GM19467 (cell line): ENCODE data around the gene SACS.

ENCODE experiments used
- ATAC-seq: cut with Tn5 transposase; IDR thresholded peaks from one replicate; pipeline ENCODE4 v1.9.1; 2021; ENCODE audit warnings: mild to moderate bottlenecking, moderate library complexity; ENCODE audit not compliant: unreplicated experiment

SACS gene

DNA sequence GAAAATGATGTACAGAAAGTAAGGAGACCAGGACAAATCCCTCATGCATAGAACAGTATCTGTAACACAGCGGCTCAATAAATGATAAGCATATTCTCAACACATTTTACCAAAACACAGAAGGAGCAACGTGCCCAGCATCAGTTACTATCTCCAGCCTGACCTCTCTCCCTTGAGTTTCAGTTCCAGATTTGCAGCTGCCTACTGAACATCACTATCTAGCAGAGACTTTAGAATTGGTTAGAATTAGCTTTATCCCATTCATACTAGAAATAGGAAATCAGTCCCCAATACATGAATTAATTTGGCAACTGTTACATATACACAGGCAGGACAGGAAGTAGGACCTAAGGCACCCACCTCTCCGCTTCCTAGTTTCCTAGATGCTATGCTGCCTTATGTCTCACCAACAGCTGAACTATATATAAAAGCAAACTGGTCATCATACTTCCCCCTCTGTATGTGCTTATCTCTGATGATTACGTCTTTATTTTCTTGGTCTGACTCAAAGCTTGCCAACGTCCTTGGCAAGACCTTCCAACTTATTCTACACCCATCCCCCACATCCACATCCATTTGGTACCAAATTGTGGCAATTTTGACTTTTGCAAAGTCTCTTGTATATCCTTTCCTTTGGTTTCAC, 61.1 kb downstream of the SACS start:
- no peak for ATAC-seq

DNA sequence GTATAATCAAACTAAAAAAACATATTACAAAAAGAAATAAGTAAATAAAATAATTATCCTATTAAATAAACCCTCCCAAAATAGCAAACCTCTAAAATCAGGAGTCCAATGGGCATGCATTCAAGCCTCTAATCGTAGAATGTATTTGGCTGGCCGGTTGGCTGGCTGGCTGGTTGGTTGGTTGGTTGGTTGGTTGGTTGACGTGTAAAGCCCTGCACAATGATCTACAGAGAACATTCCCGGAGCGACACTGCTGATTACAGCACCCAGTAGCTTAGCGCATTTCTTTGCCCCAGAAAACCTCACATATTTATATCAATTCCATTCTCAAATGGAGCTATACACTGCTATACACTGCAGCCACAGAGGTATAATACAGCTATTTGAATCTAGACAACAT, 65.6 kb downstream of the SACS start:
- no peak for ATAC-seq

DNA sequence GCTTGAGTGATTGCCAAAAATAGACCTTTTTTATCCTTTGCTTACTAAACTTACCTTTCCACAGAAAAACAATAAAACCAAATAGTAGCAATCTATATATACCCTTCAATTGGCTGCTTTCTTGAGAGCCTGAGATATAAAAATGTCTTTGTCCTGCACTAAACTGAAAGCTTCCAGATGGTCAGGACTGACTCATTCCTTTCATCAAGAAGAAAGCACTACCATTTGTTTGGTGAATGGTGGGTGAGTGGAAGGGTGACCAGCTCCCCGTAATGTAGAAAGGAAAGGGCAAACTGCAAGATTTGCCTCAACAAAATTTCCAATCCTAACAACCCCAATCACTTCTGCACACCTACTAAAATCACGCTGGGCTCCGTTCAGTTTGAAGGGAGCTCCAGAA, 67.8 kb downstream of the SACS start:
- no peak for ATAC-seq

DNA sequence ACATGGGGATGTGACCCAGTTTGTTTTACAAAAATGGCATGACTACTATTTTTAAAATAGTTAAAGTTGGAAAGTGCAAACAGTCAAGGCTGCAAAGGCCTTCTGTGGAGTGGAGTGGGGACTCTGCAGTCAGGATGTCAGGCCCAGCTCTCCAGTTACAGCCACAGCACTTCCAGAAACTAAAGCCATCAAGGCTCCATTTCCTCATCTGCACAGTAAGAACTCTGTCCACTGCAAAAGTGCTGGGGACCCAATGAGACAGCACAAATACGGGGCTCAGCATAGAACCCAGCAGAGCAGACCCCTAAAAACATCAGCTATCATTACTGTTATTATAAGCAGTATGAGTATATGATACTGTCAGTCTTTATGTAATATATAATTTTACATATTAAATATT, 73.6 kb downstream of the SACS start:
- no peak for ATAC-seq

DNA sequence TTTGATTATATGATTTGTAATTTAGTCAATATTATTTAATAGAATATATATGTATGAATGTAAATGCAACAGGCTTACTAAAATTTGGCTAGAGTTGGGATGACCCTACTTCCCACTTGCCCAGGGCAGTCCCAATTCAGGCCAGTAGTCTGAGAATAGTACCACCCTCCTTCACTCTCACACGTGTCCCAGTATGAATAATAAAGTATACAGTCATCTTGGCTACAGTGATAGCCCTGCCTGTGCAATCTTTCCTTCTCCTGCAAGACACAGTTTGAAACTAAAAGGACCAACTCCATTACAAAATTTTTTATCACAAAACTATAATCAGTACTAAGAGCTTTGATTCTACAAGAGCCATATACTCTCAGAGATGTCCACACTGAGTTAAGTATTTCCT, 76.2 kb downstream of the SACS start:
- no peak for ATAC-seq

DNA sequence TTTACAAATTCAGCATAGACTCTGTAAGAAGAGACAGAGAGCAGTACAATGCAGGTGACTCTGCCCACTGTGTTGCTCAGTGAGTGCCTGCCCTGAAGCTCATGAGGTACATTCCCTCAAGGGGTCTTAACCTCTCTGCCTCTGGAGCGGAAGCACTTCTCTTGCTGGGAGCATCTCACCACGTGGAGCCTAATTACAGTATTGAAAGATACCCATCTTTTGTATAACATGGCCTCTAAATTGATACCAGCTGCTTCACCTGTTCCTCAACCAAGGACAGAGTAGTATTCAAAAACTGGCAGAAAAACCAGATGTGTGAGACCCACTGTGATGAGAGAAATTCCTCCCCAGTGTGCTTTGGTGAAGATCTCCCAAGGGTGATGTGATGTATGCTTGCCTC, 77.1 kb downstream of the SACS start:
- no peak for ATAC-seq

DNA sequence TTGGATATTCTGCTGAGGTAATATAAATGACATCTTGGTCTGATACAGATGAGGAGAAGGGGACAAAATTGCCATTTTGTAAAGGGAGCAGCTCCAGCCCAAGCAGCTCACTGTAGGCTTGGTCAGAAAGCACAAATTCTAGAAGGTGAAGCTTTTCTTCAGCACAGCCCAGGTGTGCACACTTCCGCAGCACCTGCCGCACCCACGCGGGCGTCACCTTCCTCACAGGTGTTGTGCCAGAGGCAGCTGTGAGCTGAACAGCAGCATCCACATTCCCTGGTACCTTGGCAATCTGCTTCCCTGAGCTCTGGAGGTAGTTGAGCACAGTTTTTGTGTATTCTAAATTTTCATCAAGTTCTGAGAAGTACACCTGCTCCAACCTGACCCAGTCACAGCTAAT, 79.0 kb downstream of the SACS start:
- ATAC-seq: no peak

DNA sequence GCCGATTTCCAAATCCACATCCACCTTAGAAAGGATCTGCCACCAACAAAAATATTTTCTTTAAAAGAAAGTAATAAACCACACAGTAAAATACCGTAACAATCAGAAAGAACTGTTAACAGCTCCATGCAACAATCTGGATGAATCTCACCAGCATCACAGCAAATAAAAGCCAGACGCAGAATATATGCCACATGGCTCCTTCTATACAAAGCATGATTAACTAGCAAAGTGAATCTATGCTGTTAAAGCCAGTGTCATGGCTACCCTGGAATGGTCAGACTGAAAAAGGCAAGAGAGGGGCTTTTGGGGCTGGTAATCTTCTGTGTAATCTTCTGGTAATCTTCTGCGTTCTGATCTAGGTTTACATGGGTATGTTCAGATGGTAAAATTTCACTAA, 81.3 kb downstream of the SACS start:
- no peak for ATAC-seq

DNA sequence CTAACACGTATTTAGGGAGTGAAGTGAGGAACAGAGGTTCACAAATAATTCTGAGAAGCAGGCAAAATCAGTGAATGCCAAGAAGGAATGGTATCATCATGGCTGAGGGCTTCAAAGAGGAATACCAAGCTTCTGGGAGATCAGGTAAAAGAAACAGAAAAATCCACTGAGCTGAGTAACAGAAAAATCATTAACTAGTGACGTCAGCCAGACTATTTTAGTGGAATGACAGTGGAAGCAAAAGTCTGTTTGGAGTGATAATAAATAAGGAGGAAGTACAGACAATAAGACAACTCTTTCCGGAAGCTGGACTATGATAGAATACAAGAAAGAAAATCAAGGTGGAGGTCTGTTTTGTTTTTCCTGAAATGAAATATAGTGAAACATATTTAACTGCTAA, 83.5 kb downstream of the SACS start:
- ATAC-seq: no peak

DNA sequence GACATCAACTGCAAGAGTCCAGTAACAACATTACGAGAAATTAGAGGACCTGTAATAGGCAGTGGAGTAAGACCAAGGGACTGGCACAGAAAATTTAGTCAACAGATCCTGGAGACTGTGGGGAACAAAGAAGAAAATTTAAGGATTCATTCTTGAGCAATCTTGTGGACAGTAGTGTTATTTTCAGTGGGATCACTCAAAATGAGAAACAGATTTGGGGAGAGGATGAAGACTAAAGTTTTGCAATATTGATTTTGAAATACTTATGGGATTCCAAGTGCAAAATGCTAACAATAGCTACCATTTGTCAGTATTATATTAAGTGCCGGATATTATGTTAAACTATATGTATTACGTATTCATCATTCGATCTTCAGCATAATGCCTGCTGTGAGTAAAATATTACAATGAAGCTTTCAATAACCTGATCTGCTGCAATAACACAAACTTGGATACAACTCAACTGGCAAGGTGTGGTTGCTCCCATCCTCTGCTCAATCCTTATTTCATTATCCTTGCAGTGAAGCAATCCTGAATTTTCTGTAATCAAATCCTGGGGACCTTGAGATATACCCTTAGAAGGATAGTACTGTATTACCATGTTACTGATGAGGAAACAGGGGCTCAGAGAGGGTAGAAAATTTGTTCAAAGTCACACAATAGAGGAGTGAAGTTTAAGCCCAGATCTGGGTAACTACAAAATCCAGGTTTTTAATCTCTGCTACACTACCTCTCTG, 84.2 kb downstream of the SACS start:
- ATAC-seq: no peak

DNA sequence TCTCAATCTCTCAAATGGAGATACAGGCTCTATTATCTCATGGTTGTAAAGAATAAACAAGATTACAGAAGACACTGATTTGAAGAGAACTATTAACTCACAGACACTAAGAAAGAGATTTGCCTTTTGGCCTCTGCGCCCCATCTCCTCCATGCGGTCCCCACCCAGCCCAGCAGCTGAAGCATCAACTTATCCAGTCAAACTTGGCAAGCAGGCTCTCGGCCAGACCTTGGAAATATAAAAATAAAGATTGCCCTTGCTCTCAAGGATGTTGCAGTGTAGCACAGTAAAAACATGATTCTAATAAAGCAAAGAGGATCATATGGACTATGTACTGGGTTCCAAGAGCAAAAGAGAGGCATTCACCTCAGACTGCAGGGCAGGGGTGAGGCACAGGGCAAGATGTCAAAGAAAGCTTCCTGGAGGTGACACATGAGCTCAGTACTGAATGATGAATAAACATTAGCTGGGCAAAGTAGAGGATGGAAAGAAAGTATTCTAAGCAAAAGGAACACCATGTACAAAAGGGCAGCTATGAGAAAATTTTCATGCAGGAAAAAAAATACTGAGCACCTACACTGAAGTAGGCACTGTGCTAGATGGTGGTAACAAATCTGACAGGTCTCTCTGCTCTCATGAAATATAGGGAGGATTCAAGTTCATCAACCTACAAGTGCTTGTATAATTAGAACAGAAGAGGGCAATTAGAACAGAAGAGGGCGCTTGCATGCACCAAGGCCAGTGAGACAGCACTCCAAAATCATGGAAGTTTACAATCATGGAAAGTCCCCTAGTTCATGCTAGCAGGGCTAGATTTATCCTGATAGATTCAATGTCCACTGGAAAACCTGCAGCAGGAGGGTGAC, 85.0 kb downstream of the SACS start:
- ATAC-seq: no peak

DNA sequence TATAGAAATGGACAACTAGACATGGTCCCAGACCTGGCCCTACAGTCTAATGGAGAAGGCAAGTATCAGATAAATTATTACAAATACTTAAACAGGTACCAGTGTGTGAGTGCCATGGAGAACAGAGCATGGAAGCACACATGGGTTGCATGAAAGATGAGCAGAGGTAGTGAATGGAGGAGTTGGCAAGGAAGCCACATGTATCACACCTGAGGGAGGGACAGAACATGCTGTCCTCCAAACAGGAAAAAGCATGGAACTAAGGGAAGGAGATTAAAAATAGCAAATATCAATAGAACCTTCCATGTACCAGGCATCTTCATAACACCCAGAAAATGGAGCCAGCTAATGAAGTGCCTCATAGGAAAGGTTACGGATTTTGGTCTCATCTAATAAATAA, 85.9 kb downstream of the SACS start:
- ATAC-seq: no peak

DNA sequence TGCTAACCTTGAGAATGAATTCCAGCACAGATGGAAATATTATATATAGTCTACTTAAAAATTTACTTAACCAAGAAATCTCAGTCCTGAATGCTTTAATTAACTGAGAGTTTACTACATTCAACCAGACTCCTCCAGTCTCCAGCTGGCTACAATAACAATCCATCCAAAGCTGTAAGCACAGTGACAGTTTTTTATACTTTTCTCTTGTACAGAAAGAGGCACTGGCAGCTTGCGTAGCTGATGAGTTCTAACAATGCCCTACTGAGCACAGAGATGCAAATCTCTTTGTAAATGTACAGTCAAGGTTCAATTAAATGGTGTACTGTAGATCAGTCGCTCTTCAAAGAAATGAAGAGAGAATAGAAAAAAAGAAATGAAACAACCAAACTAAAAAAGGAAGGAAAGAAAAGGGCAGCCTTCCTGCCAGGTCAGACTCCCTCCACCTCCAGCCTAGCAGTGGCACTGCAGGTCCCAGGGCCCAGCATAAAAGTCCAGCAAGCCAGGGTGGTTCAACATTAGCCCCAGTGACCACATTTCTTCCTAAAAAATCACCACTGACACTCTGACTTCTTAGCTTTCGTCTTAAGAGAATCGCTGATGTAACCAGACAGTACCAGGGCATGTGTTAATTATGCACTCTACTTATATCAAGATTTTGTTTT, 88.4 kb downstream of the SACS start:
- no peak for ATAC-seq

DNA sequence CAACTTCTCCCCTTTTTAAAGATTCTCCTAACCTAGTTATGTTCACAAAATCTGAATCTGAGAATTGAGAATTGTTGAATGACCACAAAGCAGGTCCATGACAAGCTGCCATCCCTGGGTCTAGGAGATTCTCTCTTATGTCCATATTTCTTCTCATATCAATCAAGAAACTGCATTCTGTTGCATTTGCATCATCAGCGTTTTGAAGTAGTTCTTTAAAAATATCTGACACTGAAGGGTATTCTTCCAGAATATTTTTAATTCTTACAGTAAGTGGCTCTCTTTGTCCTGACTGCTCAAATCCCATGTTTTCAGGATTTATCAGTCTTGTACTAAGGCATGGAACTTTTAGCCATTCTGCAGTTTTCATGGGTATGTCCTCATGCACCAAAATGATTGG, 94.3 kb downstream of the SACS start:
- no peak for ATAC-seq

DNA sequence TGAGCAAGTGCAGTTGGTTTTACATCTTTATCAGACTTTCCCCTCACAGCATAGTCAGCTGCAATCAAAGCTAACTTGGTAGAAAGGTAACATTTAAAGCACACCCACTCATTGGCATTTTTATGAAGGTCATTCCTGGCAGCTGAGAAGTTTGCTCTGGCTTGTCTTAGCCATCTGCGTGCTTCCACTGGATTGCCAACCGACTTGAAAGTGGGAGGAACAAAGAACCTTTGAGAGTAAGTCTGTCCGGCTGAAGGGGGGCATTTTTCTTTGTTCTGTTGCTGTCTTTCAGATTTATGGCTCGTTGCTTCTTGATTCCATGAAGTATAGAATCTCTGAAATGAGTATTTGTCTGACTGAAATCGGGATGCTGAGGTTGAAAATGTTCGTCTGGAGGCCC, 103.1 kb downstream of the SACS start:
- ATAC-seq: no peak

DNA sequence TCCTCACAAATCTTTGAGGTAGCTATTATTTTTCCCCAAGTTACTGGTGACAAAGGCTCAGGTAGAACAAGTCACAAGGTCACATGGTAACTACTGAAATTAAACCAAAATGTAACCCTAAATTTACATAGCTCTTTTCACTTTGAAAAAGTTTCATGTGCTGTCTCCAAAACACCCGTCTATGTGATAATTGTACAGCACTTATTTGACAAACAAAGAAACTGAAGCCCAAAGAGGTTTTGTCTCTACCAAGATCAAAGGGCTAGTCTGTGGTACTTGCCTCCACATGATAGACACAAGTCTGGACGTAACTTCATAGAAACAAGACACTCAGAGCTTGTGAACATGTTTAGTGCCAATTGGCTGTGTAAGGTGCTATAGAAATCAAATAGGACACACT, 108.3 kb downstream of the SACS start:
- no peak for ATAC-seq

DNA sequence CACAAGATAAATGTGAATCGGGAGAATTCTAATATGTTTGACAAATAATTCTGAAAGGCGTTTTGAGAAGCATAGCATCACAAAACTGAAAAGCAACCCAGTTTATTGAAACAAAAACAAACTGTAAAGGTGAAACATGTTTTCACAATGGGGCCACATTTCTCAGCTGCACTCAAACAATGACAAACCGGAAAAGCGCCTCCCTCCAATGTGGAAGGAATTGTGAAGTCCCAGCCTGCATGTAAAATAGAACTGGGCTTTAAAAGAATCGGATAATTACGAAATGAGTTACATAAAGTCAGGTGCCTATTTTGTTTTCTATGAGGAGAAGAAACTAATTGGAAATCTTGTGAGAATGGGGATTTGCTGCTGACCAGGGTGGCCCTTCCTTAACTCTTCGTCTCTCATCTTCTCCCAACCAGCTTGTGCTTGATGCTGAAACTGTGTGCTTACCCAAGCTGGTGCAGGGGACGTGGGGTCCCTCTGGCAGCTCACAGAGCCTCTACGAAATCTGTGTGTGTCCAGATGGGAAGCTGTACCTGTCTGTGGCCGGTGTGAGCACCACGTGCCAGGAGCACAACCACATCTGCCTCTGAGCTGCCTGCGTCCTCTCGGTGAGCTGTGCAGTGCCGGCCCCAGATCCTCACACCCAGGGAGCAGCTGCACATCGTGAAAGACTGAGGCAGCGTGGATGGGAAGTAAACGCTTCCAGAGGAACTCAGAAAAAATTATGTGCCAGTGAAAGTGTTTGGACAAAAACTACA, 109.4 kb downstream of the SACS start:
- ATAC-seq: no peak

DNA sequence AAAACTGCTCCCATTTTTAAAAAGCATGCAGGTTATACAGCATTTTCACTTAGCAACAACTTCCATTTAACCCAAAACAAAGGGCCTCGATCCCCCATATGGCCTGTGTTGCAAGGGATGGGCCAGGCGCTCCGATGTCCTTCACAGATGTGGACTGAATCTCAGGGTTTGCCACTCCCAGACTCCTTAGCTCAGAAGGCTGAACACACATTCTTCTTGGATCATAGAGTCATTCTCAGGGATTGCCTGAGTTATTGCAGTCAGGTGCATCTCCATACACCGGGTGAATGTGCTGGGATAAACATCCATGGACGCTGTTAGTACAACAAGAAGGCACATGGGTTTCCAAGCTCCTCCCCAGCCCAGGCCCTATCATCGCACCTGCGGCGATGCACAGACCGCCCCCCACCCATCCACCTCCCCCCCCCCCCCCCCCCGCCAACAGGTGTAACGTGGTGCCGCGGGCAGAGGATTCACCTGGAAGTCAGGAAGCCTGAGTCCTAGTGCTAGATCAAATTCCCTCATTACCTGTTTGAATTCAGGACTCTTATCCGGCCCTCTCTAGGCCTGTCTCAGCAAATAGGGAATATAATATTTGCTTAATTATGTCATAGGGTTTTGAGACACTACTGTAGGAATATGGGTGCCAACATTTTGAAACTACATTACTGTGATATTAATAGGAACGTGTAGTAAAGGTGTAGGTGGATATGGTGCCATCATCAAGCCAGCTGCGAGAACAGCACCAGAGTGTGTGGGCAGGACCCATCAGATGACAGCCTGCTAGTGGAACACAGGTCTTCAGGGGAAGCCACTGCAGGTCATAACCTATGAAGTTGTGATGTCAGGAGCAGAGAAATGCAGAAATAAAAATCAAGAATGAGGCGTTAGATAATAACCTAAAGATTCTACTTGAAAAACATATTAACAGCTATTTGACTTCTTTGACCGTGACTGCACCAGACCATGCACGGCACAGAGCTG, 110.9 kb downstream of the SACS start:
- ATAC-seq: no peak

DNA sequence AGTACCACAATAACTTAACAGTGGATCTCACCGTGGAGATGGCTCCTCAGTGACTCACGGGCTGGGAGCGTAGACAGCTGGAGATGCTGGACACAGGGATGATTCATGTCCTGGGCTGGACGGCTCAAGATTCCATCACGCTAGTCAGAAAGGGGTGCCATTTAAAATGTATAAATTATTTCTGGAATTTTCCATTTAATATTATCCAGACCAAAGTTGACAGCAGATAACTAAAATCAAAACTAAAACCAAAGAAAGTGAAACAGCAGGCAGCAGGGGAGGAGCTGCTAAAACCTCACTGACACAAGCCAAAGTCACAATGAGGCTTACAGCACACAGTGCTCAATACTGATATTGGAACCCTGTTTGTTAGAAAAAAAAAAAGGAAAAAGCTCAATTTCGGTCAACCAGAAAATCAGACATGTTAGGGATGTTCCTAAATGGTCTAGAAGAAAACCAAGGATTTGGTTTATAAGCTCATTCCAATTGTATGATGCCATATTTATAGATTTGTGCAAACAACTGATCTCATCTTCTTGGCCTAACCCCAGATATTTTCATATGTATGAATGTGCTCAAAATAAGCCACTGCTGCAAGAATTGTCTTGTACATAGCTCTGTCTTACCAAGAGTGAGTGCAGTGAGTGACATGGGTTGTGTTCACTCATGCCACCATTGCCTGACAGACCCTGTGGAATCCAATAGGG, 111.8 kb downstream of the SACS start:
- ATAC-seq: peak; percentile 81
